ENCODE data around the gene PTPN20.
"Not testable (repeated sequence)": the region's sequence is repeated elsewhere in the genome, so short reads cannot be mapped to it uniquely, and the experiment has no call there.

Gene PTPN20, protein sequence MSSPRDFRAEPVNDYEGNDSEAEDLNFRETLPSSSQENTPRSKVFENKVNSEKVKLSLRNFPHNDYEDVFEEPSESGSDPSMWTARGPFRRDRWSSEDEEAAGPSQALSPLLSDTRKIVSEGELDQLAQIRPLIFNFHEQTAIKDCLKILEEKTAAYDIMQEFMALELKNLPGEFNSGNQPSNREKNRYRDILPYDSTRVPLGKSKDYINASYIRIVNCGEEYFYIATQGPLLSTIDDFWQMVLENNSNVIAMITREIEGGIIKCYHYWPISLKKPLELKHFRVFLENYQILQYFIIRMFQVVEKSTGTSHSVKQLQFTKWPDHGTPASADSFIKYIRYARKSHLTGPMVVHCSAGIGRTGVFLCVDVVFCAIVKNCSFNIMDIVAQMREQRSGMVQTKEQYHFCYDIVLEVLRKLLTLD

DNA sequence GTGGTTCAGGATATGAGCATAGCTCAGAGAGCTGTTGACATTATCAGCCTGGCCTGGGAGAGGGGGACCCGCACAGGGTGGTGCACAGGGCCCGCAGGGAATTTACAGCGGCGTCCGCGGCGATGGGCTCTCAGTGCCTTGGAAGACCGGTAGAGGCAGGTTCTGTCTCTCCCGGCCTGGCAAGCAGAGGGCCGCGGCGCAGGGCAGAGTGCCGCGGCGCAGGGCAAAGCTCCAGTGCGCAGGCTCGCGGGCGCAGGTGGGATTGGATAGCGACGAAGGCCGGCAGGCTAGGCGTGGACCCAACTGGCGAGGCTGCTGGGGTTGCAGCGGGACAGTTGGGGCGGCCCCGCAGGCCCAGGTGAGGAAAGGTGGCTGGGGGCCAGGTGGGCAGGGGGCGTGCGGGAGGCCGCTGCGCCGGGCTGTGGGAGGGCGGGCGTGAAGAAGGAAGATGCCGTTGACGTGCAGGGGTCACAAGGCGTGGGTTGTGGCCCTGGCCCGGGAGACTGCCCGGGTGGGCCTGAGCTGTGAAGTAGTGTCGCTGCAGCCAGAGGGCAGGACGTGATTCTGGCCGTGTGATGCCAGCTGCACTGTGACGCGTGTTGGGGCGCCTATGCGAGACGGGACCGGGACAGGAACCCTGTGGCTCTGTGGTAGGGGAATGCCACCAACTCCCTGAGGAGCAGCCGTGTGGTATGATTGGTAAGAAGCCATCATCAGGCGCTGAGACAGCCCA is at the start of gene PTPN20:
TSS of gene PTPN20 (plus strand) at position 285 of the 733 bp plus-strand sequence. CDS start 21,072 bp downstream, outside the sequence.
- DNase-seq: not testable (repeated sequence)

DNA sequence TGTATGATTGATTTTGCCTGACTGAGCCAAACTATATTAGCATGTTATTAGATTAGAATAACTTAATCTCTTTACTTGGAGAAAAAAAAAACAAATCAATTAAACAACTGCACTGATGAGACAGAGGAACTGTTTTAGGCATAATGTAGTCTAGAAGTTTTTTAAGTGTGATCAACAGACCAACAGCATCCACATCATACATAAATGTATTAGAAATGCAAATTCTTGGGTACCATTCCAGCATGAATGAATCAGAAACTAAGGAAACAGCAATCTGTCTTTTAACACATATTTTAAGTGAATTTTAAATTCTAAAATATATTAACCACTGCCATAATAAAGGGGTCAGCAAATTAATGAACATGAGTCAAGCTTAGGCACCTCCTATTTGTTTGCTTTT is 41.5 kb upstream of the PTPN20 start:
- not testable (repeated sequence) for DNase-seq

- DNase-seq: not testable (repeated sequence)
Observed at GRCh38 chr10:46871583-46871982, 39.6 kb upstream of the PTPN20 start.

- DNase-seq: not testable (repeated sequence)
Observed at GRCh38 chr10:46875304-46875703, 35.9 kb upstream of the PTPN20 start.

DNA sequence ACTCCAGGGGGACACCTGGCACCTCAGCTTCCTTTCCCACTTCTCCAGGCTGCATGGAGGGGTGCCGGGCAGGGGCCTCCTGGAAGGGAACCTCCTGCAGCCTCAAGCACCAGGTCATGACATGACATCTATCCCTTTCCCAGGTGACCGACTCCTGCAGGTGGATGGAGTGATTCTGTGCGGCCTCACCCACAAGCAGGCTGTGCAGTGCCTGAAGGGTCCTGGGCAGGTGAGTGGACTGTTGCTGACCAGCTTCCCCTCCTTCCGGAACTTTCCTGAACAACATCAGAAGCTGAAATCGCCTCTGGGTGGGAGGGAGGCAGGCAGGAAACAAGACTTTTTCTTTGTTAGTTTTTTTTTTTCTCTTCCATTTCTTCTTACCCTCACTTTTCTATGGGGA is 34.5 kb upstream of the PTPN20 start:
- not testable (repeated sequence) for DNase-seq

DNA sequence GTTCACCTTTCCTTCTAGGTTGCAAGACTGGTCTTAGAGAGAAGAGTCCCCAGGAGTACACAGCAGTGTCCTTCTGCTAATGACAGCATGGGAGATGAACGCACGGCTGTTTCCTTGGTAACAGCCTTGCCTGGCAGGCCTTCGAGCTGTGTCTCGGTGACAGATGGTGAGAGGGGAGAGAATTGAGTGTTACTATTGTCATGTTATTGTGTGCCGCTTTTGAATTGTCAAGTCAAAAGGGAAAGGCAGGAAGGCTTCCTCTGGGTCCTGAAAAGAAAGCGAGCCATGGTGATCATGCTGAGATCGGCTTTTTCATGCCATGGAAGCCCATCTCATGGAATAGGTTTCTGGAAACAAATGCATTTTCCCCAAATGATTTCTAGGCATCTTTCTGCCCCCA is 32.5 kb upstream of the PTPN20 start:
- not testable (repeated sequence) for DNase-seq

- not testable (repeated sequence) for DNase-seq
Observed at GRCh38 chr10:46890813-46891611, 20.2 kb upstream of the PTPN20 start.

GRCh38 chr10:46896762-46897692 is 14.2 kb upstream of the PTPN20 start:
- peak; percentile 40 for DNase-seq

- not testable (repeated sequence) for DNase-seq
Observed at GRCh38 chr10:46901247-46901646, 10.0 kb upstream of the PTPN20 start.

GRCh38 chr10:46903874-46904273 is 7.4 kb upstream of the PTPN20 start:
- DNase-seq: not testable (repeated sequence)

DNA sequence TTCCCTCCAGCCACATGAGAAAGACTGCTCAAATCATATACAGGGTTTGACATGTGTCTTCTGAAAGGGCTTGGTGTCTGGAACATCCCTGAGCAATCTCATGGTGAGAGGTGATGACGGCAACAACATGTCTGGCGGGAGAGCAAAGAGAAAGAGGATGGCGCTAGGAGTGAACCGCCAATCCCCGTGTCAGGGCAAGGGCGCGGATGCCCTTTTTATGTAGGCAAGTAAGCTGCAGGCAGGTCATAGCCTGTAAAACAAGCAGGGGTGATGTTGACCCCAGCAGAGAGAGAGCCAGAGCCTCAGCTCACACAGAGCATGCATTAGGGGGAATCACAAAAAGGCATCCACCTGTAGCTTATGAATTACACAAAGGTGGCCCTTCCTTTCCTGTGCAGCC is 4.9 kb upstream of the PTPN20 start:
- DNase-seq: not testable (repeated sequence)

DNA sequence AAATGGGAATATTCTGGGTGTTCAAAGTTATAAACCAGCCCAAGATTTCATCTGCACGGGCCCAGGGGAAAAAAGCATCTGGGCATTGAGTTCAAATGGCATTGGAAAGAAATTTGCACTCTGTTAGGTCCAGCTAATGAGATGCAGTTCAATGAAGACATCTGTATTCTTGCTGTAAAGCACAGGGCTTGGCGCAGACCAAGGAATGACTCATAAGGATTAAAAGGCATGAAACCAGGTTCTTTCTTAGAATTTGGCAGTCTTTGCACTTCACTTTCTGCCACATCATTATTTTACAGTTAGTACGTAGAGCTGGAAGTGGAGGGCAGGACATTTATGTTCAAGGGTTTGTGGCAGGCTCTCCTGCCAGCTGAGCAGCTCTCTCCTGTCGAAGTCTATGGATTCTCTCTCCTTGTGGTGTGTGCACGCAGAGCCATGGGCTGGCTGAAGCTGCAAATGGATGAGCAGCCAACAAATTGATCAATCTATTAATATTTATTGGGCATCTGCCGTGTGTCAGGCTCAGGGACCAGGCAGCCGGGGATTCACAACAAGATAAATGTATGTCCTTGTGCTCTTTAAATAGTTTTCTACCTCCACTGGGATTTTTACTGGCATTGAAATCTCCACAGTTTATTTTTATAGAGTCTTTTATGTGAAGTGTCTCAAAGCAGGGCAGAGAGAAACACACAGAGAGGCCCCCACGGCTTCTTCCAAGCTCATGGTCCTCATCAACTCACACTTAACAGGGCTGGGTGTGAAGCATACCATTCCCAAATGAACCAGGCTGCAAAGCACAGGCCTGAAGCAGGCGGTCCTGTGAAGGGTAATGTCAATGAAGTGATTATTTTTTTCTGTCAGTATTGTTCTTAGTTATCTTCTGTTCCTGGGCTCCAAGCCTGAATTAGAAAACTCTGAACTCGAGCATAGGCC is 3.8 kb upstream of the PTPN20 start:
- DNase-seq: not testable (repeated sequence)

DNA sequence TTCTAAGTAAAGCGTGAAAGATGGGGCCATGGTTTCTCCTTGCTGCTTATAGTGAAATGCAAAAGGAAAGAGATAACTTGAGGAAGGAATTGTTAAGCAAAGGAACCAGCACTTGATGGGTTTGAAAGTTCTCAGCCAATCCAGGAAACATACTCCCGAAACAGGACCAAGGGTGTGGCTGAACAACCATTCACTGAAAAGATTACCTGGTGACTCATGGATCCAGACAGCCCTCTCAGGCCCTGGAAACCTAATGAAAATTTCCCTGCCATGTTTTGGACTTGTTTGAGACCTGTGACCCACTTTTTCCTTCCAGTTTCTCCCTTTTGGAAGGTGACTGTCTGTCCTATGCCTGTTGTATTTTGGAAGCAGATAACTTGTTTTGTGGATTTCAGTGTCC is 11.3 kb downstream of the PTPN20 start:
- not testable (repeated sequence) for DNase-seq

DNA sequence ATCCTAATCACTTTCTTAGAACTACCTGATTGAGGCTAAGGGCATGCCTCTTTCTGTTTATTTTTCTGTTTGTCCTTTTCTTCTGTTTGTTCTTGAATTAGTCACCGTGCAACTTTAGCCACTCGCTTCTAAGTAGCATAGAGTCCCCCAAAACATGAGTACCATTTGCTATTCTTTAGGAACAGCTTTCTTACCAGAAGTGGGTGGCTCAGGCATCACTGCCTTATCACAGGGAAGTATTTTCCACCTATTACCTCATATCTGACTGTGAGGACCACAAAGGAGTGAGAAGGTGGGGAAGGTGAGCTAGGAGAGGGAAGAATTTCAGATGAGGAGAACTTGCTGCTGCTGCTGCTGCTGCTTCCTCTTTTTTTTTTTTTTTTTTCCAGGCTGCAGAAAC is 13.9 kb downstream of the PTPN20 start:
- DNase-seq: not testable (repeated sequence)

DNA sequence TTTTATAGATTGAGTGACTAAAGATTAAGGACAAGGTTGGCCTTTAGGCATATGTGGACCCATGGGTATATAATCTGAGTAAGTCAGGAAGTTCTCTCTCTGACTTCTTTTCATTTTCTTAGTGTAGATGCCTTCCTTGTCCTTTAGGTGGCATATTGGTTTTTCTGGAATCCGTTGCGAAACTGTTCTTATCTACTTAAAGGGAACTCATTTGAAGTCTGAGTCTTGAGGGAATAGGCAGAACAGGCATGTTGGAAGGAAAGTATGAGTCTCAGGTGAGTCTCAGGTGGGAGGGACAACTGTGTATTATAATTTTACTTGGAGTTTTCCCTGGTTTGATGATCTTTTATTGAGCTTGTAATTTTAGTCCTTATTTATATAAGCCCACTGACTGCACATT is 14.6 kb downstream of the PTPN20 start:
- peak; percentile 58 for DNase-seq

DNA sequence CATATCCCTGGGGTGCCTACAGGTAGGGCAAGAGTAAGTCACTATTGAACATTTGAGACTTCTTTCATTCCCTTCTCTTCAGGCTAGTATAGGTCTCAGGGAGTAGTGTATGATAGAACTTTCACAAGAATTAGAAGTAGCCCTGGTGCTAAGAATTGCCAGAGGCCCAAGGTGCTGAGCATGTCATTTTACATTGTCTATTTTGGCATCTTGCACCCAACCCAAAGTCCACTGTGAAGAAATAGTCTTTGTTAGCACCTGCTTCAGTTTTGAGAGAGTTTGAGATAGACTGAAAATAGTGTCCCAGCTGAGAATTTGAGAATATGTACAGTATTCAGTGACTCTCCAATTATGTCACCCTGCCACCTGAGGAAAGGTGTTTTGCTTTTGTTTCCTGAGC is 17.6 kb downstream of the PTPN20 start:
- DNase-seq: not testable (repeated sequence)

GRCh38 chr10:46932383-46932782 is 21.2 kb downstream of the PTPN20 start:
- not testable (repeated sequence) for DNase-seq

- DNase-seq: not testable (repeated sequence)
Observed at GRCh38 chr10:46941091-46941490, 29.9 kb downstream of the PTPN20 start.

DNA sequence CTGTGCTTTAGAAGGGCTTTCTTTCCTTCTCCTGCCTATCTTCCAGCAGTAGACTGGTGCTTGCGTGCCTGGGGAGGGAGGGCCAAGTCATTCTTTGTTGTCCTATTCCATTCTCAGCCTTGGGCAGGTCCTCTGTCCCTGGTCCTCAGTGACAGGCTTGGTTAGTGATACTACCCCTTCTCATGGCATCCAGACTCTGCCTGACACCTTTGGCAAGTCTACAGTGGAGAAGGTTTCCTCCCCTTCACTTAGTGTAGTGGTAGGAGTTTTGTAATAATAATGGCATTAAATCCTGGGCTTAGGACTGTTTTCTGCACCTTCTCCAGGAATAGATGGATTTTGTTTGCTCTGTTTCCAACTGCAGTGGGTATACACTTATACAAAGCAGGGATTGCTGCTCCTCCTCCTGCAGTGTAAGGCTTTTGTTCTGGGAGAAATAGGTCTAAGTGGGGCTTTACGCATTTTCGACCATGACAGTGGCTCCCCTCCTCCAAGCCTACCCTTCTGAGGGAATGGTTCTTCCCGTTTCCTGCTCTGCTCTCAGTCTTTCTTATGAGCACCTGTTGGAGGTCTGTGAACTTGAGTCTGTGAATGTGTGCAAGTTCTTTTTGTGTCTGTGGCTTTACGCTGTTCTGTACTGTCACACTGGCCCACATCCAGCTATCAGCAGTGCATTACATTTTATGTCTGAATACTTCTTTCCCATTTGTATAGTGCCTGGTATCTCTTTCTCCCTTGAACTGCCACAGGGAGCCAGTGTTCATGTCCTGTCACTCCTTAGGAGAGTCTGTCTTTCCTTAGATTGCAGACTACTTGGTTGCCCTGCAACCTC is 37.7 kb downstream of the PTPN20 start:
- not testable (repeated sequence) for DNase-seq

DNA sequence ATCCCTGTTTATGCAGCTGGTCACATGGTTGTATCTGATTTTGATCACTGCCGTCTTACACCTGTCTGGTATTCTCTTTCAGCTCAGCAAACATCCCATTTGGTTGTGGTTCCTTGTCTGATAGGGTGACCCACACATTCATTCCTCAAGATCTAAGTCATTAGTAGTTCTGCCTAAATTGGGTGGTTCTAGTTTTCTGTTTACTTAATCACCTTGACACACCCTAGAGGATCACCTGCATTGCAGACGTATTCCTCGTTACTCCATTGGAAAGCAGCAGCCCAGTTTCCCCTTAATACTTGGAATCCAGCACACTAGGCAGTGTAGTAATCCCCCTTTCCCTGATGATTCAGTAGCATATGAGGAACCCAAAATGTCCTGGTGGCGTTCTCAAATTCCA is 41.3 kb downstream of the PTPN20 start:
- DNase-seq: not testable (repeated sequence)
